Measurements from ENCODE around the gene ALAS1.

DNA sequence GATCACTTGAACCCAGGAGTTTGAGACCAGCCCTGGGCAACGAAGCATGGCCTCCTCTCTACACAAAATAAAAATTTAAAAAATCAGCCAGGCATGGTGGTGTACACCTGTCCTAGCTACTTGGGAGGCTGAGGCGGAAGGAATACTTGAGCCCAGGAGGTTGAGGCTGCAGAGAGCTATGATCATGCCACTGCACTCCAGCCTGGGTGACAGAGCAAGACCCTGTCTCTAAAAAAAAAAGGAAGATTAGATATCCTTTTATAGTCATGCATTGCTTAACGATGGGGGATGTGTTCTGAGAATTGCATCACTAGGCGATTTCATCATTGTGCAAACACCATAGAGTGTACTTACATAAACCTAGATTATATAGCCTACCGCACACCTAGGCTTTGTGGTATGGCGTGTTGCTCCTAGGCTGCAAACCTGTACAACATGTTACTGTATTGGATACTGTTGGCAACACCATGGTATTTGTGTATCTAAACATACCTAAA, 12.6 kb downstream of the ALAS1 start:
- TF ChIP-seq CTCF (IDR thresholded peaks at IDR 0.05) = no peak
- TF ChIP-seq POLR2A (IDR thresholded peaks at IDR 0.05) = no peak

Data from ovary (tissue), 3 donors.